SK-N-MC (cell line): ENCODE data around the gene INIP.
"Not testable (repeated sequence)": the region's sequence is repeated elsewhere in the genome, so short reads cannot be mapped to it uniquely, and the experiment has no call there.

ENCODE experiments used
- DNase-seq: peaks from one replicate; pipeline ENCODE4 v3.0.0-alpha.2; 2011; ENCODE audit warnings: low read depth, low spot score
- H3K27ac ChIP-seq: fragments of 200-600 bp; sonication (generic); 2 replicates; pipeline ENCODE4 v1.5.1; 2016; ENCODE audit warnings: mixed run types
- H3K36me3 ChIP-seq: fragments of 200-600 bp; sonication (generic); 2 replicates; pipeline ENCODE4 v1.6.1; 2017; ENCODE audit warnings: antibody characterized with exemption, low read length, mixed read lengths; ENCODE audit not compliant: insufficient read depth
- H3K4me3 ChIP-seq: fragments of 200-600 bp; sonication (generic); 2 replicates; pipeline ENCODE4 v1.5.1; 2016
- H3K9ac ChIP-seq: fragments of 200-600 bp; sonication (generic); 2 replicates; pipeline ENCODE4 v1.8.0; 2017; ENCODE audit warnings: mixed run types, mixed read lengths; ENCODE audit not compliant: insufficient read length
- H3K9me3 ChIP-seq: fragments of 200-600 bp; sonication (generic); 2 replicates; pipeline ENCODE4 v1.6.1; 2017; ENCODE audit warnings: low read depth, mild to moderate bottlenecking, antibody characterized with exemption, low read length, moderate library complexity, mixed read lengths
- EZH2 ChIP-seq: fragments of 200-600 bp; sonication (generic); IDR thresholded peaks from one replicate; pipeline ENCODE4 v1.6.1; 2017; ENCODE audit warnings: antibody characterized with exemption
- FOXP2 ChIP-seq: optimal IDR thresholded peaks from 2 replicates; pipeline ENCODE3; 2011; ENCODE audit warnings: mild to moderate bottlenecking, moderate library complexity; ENCODE audit not compliant: insufficient read depth; ENCODE audit errors: extremely low read length, control extremely low read depth
- POLR2AphosphoS5 ChIP-seq: IDR thresholded peaks from 2 replicates; pipeline ENCODE4 v1.6.1; 2012; ENCODE audit warnings: mild to moderate bottlenecking, low read depth, low read length, borderline replicate concordance

INIP gene

DNA sequence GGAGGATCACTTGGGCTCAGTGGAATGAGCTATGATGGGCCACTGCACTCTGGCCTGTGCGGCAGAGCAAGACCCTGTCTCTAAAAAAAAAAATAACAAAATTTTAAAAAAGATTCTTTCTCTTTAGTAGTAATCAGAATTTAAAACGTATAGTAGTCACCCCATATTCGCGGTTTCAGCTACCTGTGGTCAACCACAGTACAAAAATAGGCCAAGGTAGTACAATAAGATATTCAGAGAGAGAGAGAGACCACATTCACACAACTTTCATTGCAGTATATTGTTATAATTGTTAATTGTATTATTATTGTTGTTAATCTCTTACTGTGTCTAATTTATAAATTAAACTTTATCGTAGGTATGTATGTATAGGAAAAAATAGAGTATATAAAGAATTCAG, 18.7 kb downstream of the INIP start:
- Histone ChIP-seq H3K9ac (no peak overlapping the region), H3K36me3 (peaks cover 10% of the 10 kb centered on the region), H3K9me3 (no peaks in the 10 kb centered on the region), H3K27ac (no peak overlapping the region), H3K4me3 (no peak overlapping the region)
- DNase-seq, result no peak
- no peak for TF ChIP-seq POLR2AphosphoS5
- no peak for TF ChIP-seq FOXP2

DNA sequence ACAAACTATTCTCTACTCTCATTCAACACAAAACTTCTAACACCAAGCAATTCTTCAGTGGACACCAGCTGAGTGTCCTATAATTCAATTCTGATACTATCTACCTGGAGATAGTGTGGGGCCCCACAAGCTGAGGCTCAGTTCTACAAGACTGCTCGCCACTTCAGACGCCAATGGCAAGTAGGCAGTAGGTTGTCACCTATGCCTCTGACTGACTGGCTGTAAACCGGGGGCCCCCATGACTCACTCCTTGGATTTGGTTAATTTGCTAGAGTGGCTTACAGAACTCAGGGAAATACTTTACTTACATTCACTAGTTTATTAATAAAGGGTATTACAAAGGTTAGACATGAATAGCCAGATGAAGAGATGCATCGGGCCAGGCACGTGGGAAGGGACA, 21.5 kb downstream of the INIP start:
- Histone ChIP-seq H3K9me3 (no peaks in the 10 kb centered on the region), H3K36me3 (peaks cover 10% of the 10 kb centered on the region), H3K9ac (no peak overlapping the region), H3K4me3 (no peak overlapping the region), H3K27ac (no peak overlapping the region)
- no peak for DNase-seq
- TF ChIP-seq FOXP2 (no peak), POLR2AphosphoS5 (no peak), EZH2 (no peak)

DNA sequence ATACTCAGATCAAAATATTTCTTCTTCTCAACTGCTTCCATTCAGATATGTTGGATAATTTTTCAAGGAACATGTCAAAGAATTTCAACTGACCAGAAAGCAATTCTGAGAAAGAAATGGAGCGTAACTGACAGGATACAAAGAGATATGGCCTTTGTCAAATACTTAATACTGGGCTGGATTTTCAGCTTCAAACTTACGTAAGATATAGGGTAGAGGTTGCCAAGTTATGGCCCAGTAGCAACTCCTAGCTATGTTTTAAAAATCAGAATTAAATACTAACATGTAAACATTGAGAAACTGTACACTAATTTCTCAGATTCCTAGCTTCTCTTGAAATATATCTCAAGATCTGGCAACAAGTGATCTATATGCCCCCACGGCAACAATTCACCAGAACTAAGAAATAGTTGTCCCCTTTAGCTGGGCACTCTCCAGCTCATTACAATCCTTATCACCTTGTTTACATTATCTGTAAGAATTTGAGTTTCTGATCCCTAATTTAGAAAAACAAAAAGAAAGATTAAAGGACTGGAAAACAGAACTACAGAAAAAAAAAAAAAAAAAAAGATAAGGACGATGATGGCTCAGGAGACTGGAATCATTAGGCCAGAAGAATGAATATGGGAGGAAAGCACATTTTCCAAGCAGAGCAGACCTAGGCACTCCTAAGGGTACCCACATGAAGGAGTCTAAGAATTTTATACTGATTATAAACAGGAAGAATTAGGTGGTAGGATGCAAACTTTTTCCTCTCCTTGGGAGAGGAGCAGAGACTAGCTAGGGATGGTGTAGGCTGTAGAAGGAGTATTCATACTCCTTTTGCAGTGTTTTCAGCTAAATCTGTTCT, 23.0 kb downstream of the INIP start:
- Histone ChIP-seq H3K9ac (no peak overlapping the region), H3K4me3 (no peak overlapping the region), H3K9me3 (no peaks in the 10 kb centered on the region), H3K27ac (peak overlapping the region; percentile 45; the same call in 1 of the 2 replicates), H3K36me3 (peaks cover 18% of the 10 kb centered on the region; the same call in 1 of the 2 replicates)
- DNase-seq, result no peak
- TF ChIP-seq POLR2AphosphoS5 (no peak), FOXP2 (no peak), EZH2 (no peak)

DNA sequence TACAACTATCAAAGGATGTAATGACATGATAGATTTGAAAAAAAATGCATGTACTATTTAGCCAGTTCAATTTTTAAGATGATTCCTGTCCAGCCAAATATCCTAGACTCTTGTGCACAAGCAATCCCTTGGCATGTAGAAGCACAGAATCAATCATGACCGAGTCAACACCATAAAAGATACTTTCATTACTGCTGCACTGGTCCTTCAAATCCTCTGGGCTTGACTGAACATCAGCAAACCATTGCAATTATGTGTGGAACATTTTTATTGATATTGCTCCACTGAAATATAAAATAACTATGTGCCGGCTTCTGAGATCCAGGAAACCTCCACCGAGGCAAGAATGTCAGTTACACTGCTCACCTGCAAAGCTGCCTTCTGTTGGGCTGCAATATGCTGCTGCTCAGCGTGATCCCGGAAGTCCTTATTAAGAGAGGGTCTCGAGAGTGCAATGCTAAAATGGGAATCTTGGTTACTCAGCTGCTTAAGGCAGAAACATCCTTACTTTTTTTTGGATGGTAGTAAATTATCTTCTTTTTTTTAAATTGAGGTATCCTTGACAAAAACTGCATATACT, 28.7 kb downstream of the INIP start:
- no peak for DNase-seq
- TF ChIP-seq FOXP2 (no peak), POLR2AphosphoS5 (no peak), EZH2 (no peak)
- Histone ChIP-seq H3K9me3 (no peaks in the 10 kb centered on the region), H3K9ac (no peak overlapping the region), H3K4me3 (no peak overlapping the region), H3K27ac (no peak overlapping the region), H3K36me3 (peaks cover 29% of the 10 kb centered on the region)

DNA sequence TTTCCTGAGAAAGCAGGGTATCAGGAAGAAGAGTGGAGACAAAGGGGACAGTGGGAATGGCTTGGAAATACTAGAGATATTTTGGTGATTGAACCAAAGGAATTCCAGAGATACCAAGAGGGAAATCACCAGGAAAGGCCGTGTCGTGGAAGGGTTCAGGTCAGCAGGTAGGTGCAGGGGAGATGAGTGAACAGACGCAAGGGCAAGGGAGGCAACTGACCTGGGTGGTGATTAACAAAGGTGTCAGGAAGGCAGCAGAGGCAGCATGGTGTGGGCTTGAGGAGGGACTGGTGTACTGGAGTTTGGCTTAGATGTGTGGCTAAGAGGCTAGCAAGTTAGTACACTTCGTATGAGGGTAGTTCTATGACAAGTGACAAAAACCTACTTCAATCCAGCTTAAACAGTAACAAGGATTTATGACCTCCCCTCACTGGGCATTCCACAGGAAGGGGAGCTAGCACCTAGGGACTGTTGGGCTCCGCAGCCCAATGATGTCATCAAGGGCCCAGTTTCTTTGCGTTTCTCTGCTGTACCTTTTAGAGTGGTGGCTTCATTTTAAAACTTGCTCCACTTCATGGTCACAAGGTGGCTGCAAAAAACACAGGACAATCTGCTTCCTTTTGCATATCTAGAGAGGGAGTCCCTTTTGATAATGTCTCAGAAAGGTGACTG, 37.0 kb downstream of the INIP start:
- TF ChIP-seq POLR2AphosphoS5 (no peak), FOXP2 (no peak), EZH2 (no peak)
- Histone ChIP-seq H3K9ac (no peak overlapping the region), H3K4me3 (no peak overlapping the region), H3K36me3 (no peaks in the 10 kb centered on the region), H3K27ac (no peak overlapping the region), H3K9me3 (no peaks in the 10 kb centered on the region; the same call in 1 of the 2 replicates)
- DNase-seq, result no peak

DNA sequence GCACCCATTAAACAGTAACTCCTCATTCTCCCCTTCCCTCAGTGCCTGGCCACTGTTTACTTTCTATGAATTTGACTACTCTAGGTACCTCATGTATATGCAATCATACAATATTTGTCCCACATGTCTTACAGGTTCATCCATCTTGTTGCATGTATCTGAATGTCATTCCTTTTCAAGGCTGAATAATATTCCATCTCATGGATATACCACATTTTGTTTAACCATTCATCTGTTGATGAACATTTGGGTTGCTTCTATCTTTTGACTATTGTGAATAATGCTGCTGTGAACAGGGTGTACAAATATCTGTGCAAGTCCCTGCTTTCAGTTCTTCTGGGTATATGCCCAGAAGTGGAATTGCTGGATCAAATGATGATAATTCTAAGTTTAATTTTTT, 40.9 kb downstream of the INIP start:
- Histone ChIP-seq H3K9ac (no peak overlapping the region), H3K9me3 (no peaks in the 10 kb centered on the region; the same call in 1 of the 2 replicates), H3K27ac (no peak overlapping the region), H3K36me3 (no peaks in the 10 kb centered on the region), H3K4me3 (no peak overlapping the region)
- no peak for DNase-seq
- TF ChIP-seq FOXP2 (no peak), POLR2AphosphoS5 (no peak), EZH2 (no peak)

DNA sequence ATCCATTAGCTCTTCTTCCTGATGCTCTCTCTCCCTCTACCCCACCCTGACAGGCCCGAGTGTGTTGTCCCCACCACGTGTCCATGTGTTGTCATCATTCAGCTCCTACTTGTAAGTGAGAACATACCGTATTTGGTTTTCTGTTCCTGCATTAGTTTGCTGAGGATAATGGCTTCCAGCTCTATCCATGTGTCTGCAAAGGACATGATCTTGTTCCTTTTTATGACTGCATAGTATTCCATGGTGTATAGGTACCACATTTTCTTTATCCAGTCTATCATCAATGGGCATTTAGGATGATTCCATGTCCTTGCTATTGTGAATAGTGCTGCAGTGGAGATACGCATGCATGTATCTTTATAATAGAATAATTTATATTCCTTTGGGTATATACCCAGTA, 44.7 kb downstream of the INIP start:
- not testable (repeated sequence) for H3K9ac ChIP-seq, H3K4me3 ChIP-seq, H3K9me3 ChIP-seq, H3K27ac ChIP-seq, H3K36me3 ChIP-seq, DNase-seq

DNA sequence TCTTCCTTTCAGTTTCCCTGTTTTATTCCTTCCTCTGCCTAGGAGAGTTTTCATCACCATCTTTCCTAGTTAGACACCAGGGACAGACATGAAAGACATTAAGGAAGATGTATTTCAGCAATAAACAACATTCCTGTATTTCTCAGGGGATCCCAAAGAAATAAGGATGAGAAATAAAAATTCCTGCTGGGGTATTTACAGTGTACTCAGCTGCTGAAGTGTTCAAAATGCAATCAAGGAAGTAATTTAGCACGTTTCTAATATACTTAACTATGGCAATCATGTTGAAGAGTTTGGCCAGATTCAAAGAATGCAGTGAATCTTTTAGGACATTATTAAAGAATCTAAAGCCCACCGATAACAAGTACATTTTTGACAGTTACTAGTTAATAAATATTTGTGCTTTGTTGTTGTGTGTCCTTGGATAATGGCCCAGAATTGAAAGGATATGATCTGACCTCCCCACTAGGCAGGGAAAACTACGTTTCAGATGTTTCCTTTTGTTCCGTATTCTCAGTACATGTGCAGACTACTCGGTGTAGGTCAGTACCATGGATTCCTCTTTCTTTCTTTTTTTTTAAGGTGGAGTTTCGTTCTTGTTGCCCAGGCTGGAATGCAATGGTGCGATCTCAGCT, 46.8 kb downstream of the INIP start:
- no peak overlapping the region for H3K9ac ChIP-seq
- no peak overlapping the region for H3K4me3 ChIP-seq
- H3K36me3 ChIP-seq, result no peaks in the 10 kb centered on the region
- no peak overlapping the region for H3K27ac ChIP-seq
- no peaks in the 10 kb centered on the region for H3K9me3 ChIP-seq
- TF ChIP-seq POLR2AphosphoS5 (no peak), EZH2 (no peak), FOXP2 (no peak)
- DNase-seq, result no peak
